Stimulated activated CD8-positive, alpha-beta memory T cell treated with anti-CD3 and anti-CD28 coated beads, Interleukin-7, amount 100 ng/mL, for 48 hours (primary cell): ENCODE measurements around the gene CREB1.
"Not testable (repeated sequence)": the region's sequence is repeated elsewhere in the genome, so short reads cannot be mapped to it uniquely, and the experiment has no call there.

ENCODE experiments used
- DNase-seq, 2 donors: peaks; one replicate each; pipeline ENCODE4 v3.0.0-alpha.2; 2020; ENCODE audit warnings: low read depth in 1 of 2; ENCODE audit errors: extremely low read depth in 1 of 2

Gene CREB1

GRCh38 chr2:207529330-207530159 lies at the start of gene CREB1:
TSS of gene CREB1 (plus strand) at chr2:207529962. CDS start at chr2:207555636, 25,674 bp downstream.
- DNase-seq, result peak; percentile 98 to 100

- DNase-seq, result no peak
Observed at GRCh38 chr2:207480521-207481040, 49.2 kb upstream of the CREB1 start.

GRCh38 chr2:207481924-207482323 lies 47.8 kb upstream of the CREB1 start:
- DNase-seq, result no peak

- DNase-seq, result no peak
Observed at GRCh38 chr2:207482630-207483029, 47.1 kb upstream of the CREB1 start.

GRCh38 chr2:207483066-207483465 lies 46.7 kb upstream of the CREB1 start:
- no peak for DNase-seq

DNA sequence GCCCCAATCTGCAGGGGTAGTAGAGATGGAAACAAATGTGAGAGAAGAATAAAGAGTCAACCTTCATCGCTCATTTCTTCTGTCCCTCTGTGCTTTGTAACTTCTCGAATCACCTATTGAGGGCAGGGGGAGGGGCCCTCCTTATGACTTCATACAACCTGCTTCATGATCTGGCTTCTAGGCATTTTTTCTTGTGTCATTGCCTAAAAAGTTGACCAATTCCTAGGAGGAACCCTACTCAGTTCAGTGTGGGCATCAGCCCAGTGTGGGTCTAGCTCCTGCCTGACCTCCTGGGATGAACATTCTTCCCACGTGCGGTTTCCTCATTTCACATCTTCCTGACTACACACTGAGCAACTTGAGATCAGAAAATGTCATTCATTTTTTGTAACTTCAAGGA lies 46.3 kb upstream of the CREB1 start:
- DNase-seq, result no peak

GRCh38 chr2:207484444-207485391 lies 45.0 kb upstream of the CREB1 start:
- no peak for DNase-seq

DNA sequence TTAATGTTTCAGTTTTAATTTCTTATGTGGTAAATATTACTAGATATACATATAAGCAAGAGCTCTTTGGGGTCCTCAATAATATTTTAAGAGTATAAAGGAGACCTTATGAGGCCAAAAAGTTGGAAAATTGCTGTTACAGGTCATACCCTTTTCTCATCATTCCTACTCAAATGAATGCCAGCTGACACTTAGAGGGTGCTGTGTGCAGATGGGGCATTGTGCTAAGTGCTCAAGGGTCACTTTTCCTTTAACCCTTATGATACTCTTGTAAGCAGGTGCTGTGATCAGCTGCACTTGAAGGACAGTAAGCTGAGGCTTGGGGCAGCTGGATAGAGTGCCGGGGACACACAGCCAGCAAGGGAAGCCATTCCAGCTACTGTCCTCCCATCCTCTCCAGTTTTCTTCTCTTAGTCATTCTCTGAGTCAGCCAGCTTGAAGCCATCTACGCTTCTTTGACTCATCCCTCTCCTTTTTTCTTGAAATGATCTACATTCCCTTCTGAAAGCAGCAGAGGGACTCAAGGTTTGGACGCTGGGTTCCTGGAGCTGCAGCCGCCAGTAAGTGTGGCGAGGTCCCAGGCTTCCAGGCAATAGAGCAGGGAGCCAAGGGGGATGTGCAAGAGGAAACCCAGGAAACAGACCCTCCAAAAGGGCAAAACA lies 42.0 kb upstream of the CREB1 start:
- DNase-seq, result no peak

DNA sequence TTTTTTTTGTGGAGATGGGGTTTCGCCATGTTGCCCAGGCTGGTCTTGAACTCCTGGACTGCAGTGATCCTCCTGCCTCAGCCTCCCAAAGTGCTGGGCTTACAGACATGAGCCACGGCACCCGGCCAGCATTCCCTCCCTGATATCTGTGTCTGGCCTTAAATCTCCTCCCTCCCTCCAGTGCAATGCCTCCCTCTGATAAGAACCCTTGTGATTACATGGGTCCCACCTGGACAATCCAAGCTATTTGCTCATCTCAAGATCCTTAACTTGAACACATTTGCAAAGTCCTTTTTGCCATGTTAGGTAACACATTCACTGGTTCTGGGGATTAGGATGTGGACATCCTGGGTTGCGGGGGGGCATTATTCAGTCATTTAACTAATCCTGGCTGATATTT lies 40.5 kb upstream of the CREB1 start:
- DNase-seq, result no peak

DNA sequence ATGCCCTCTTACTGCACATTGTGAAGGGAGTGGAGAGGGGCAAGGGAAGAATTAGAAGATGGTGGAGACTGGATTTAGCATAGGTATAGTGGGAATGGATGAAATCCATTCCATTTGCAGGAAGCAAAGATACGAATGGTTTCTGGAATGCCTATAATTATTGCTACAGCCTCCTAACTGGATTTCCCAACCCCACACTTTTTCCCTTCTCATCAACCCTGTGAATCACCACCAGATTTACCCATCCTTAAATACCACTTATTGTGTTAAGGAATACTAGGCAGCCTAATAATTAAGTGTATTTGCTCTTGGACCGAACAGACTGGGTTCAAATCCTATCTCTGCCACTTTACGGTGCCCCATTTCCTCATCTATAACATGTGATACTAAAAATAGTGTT lies 39.3 kb upstream of the CREB1 start:
- no peak for DNase-seq

- no peak for DNase-seq
Observed at GRCh38 chr2:207491086-207491485, 38.7 kb upstream of the CREB1 start.

DNA sequence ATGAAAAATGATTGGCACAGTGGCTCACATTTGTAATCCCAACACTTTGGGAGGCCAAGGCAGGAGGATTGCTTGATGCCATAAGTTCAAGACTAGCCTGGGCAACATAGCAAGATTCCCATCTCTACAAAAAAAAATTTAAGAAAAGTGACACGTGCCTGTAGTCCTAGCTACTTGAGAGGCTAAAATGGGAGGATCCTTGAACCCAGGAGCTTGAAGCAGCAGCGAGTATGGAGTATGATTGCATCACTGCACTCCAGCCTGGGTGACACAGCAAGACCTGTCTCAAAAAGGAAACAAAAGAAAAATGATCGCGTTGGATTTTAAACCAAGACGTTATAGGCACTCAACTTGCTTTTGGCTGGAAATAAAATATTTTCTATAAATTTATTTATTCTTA lies 37.8 kb upstream of the CREB1 start:
- DNase-seq, result no peak

- DNase-seq, result no peak
Observed at GRCh38 chr2:207492461-207492860, 37.3 kb upstream of the CREB1 start.

- DNase-seq, result no peak
Observed at GRCh38 chr2:207494137-207494536, 35.6 kb upstream of the CREB1 start.

- not testable (repeated sequence) for DNase-seq
Observed at GRCh38 chr2:207496936-207497335, 32.8 kb upstream of the CREB1 start.

GRCh38 chr2:207497596-207497995 lies 32.2 kb upstream of the CREB1 start:
- DNase-seq, result no peak

DNA sequence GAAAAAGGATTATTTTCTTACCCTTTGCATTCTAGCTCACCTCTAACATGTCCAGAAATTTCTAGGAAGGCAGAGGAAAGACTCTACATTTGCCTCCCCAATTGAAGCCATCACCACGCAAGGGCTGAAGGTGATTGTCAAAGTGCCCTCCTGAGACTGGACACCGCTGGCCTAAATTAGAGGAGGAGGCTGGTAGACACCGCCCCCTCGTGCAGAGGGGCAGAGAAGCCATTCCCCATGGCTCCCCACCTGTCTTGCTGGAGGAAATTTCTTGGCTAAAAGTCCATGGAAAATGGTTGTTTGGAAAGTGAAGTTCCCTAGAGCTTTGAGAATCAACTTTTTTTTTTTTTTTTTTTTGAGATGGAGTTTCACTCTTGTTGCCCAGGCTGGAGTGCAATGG lies 31.3 kb upstream of the CREB1 start:
- no peak for DNase-seq

DNA sequence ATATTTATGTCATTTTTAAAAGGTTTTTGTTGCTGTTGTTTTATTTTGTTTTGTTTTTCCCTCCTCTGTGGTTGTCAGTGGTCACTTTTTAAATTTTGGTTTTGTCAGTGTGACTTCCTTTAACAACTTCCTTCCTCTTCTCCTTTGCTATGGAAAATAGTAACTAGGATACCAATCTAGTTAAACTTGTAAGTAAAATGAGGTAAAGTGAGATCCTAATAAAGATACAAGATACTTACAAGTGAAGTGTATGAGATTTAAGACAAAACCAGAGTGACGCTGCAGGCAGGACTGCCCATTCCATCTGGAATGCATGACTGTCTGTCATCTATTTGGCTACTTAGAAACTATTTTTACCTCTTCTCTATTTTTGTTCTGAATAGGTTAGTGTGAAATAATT lies 30.6 kb upstream of the CREB1 start:
- no peak for DNase-seq

DNA sequence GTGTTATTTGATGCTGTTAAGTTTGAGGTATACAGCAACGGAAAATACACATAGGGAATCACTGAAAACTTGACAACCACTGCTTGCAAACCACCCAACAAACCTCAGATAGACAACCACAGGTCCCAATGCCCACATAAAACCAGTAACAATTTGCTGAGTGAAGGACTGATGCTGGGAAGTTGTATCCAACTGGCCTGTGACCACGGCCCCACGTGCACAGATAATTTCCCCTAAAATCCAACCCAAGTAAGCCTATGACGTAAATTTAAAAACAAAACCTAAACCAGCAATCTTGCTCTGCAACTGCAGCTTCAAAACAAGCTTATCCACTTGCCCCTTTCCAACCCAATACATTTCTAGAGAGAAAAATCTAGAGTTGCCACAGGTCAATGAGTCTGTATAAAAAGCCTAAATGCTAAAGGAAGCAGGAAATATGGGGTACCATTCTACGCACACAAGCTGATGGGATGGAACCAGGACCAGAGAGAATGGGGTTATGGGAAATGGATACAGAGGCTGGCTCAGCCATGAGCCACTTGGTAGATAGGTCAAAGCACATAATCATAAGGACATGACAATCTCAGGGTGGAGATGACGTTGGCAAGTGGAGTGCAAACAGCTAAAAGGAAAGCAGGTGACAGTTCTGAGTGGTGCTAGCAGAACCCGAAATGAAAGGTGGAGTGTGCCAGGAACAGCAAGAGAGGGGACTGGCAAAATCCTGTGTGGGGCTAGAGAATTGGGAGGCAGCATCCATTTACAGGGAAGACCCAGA lies 27.8 kb upstream of the CREB1 start:
- no peak for DNase-seq

GRCh38 chr2:207502577-207503198 lies 27.1 kb upstream of the CREB1 start:
- DNase-seq, result no peak
